ENCODE measurements around the gene TMEM131L.

DNA sequence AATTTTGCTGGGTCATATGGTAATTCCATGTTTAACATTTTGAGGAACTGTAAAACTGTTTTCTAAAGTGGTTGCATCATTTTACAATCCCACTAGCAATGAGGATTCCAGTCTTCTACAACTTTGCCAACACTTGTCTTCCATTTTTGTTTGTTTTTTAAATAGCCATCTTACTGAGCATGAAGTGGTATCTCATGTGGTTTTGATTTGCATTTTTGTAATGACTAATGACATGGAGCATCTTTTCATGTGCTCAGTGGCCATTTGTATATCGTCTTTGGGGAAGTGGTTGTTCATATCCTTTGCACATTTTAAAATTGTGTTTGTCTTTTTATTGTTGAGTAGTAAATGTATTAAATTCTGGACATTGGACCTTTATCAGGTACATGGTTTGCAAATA lies 94.7 kb downstream of the TMEM131L start:
- no peak for TF ChIP-seq TAF1 (conservative IDR thresholded peaks at IDR 0.05)
- no peak for TF ChIP-seq RAD21 (IDR thresholded peaks at IDR 0.05)
- TF ChIP-seq, protein P1, sequence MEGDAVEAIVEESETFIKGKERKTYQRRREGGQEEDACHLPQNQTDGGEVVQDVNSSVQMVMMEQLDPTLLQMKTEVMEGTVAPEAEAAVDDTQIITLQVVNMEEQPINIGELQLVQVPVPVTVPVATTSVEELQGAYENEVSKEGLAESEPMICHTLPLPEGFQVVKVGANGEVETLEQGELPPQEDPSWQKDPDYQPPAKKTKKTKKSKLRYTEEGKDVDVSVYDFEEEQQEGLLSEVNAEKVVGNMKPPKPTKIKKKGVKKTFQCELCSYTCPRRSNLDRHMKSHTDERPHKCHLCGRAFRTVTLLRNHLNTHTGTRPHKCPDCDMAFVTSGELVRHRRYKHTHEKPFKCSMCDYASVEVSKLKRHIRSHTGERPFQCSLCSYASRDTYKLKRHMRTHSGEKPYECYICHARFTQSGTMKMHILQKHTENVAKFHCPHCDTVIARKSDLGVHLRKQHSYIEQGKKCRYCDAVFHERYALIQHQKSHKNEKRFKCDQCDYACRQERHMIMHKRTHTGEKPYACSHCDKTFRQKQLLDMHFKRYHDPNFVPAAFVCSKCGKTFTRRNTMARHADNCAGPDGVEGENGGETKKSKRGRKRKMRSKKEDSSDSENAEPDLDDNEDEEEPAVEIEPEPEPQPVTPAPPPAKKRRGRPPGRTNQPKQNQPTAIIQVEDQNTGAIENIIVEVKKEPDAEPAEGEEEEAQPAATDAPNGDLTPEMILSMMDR (IDR thresholded peaks at IDR 0.05; ENCODE audit: low read depth, low read length, missing input control) = no peak
- no peak for TF ChIP-seq GABPA (IDR thresholded peaks at IDR 0.05 in 1 of 2, conservative IDR thresholded peaks at IDR 0.05 in 1 of 2)
- no peak for TF ChIP-seq YY1 (IDR thresholded peaks at IDR 0.05)
- no peak for TF ChIP-seq SP1 (IDR thresholded peaks at IDR 0.05)
- TF ChIP-seq, protein P2, sequence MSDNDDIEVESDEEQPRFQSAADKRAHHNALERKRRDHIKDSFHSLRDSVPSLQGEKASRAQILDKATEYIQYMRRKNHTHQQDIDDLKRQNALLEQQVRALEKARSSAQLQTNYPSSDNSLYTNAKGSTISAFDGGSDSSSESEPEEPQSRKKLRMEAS (IDR thresholded peaks at IDR 0.05) = no peak
- TF ChIP-seq, protein P3, sequence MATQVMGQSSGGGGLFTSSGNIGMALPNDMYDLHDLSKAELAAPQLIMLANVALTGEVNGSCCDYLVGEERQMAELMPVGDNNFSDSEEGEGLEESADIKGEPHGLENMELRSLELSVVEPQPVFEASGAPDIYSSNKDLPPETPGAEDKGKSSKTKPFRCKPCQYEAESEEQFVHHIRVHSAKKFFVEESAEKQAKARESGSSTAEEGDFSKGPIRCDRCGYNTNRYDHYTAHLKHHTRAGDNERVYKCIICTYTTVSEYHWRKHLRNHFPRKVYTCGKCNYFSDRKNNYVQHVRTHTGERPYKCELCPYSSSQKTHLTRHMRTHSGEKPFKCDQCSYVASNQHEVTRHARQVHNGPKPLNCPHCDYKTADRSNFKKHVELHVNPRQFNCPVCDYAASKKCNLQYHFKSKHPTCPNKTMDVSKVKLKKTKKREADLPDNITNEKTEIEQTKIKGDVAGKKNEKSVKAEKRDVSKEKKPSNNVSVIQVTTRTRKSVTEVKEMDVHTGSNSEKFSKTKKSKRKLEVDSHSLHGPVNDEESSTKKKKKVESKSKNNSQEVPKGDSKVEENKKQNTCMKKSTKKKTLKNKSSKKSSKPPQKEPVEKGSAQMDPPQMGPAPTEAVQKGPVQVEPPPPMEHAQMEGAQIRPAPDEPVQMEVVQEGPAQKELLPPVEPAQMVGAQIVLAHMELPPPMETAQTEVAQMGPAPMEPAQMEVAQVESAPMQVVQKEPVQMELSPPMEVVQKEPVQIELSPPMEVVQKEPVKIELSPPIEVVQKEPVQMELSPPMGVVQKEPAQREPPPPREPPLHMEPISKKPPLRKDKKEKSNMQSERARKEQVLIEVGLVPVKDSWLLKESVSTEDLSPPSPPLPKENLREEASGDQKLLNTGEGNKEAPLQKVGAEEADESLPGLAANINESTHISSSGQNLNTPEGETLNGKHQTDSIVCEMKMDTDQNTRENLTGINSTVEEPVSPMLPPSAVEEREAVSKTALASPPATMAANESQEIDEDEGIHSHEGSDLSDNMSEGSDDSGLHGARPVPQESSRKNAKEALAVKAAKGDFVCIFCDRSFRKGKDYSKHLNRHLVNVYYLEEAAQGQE (IDR thresholded peaks at IDR 0.05) = no peak
- TF ChIP-seq JUND (IDR thresholded peaks at IDR 0.05) = no peak
- TF ChIP-seq, protein P4, sequence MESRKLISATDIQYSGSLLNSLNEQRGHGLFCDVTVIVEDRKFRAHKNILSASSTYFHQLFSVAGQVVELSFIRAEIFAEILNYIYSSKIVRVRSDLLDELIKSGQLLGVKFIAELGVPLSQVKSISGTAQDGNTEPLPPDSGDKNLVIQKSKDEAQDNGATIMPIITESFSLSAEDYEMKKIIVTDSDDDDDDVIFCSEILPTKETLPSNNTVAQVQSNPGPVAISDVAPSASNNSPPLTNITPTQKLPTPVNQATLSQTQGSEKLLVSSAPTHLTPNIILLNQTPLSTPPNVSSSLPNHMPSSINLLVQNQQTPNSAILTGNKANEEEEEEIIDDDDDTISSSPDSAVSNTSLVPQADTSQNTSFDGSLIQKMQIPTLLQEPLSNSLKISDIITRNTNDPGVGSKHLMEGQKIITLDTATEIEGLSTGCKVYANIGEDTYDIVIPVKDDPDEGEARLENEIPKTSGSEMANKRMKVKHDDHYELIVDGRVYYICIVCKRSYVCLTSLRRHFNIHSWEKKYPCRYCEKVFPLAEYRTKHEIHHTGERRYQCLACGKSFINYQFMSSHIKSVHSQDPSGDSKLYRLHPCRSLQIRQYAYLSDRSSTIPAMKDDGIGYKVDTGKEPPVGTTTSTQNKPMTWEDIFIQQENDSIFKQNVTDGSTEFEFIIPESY (IDR thresholded peaks at IDR 0.05) = no peak
- TF ChIP-seq NR2F2 (IDR thresholded peaks at IDR 0.05) = no peak
- TF ChIP-seq FOXA1 (IDR thresholded peaks at IDR 0.05) = no peak
- TF ChIP-seq, protein P5, sequence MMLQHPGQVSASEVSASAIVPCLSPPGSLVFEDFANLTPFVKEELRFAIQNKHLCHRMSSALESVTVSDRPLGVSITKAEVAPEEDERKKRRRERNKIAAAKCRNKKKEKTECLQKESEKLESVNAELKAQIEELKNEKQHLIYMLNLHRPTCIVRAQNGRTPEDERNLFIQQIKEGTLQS (IDR thresholded peaks at IDR 0.05) = no peak
- TF ChIP-seq HNF4G (IDR thresholded peaks at IDR 0.05) = no peak
